ENCODE data around the gene ANAPC1. TPM values are rescaled to one million over a fixed set of nuclear protein-coding genes. Genes with fewer than 3 reads are reported as not detected.

Gene ANAPC1
- total and polyA plus RNA-seq, 4 donors = 3.5 to 36.9 (median 19.4) TPM

DNA sequence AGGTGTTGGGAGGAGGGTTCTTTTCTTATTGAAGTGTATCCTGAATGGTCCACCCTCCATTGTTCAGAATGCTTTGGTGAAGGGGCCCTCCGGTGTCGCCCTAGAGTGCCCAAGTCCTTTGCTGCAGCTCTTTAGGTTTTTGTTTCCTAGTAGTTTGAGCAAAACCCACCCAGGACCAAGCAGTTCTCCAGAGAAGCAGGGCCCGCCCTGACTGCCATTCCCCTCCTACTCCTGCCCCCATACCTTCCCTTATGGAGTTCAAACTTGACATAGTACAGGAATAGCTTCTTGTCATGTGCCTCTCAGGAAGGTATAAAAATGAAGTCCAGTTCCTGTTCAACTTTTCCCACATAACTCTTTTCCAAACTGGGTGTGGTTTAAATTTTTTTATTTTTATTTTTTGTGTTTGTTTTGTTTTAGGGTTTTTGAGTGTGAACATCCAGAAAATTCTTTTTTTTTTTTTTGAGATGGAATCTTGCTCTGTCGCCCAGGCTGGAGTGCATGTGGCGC is 20.0 kb upstream of the ANAPC1 start (continued):
- TF ChIP-seq FOXA2 (IDR thresholded peaks at IDR 0.05) (no peak), GABPA (IDR thresholded peaks at IDR 0.05 in 1 of 2, conservative IDR thresholded peaks at IDR 0.05 in 1 of 2) (no peak)

DNA sequence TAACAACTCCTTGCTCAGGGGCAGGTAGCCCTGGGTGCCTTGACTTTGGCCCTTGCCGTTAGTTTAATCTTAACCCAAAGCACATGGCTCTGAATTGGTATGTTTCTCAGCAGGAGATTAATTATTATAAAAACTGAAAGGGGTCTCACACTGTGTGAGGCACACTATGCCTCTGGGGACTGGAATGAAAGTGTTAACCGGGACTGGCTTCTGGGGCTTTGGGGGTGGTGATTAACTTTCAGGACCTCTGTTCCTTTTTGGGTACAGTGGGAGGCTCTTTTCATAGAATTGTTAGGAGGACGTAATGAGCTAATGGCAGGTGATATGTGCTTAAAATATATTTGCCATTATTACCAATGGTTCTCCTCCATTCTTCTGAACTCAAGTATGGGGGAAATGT is 19.5 kb upstream of the ANAPC1 start:
- 83% methylated on average over 3 of the region's 3 CpGs for WGBS
- no peak for DNase-seq (ENCODE audit: low spot score)
- H3K27me3 ChIP-seq (ENCODE audit: control insufficient read depth in 4 of 4, insufficient read depth in 4 of 4, low read length in 3 of 4) = no peaks in the 10 kb centered on the region
- TF ChIP-seq TAF1 (conservative IDR thresholded peaks at IDR 0.05) (no peak), SP1 (IDR thresholded peaks at IDR 0.05) (no peak), RAD21 (IDR thresholded peaks at IDR 0.05) (no peak), NR2F2 (IDR thresholded peaks at IDR 0.05) (no peak), GABPA (IDR thresholded peaks at IDR 0.05 in 1 of 2, conservative IDR thresholded peaks at IDR 0.05 in 1 of 2) (no peak), HNF4G (IDR thresholded peaks at IDR 0.05) (no peak), YY1 (IDR thresholded peaks at IDR 0.05) (no peak), JUND (IDR thresholded peaks at IDR 0.05) (no peak)
- TF ChIP-seq, protein P1, sequence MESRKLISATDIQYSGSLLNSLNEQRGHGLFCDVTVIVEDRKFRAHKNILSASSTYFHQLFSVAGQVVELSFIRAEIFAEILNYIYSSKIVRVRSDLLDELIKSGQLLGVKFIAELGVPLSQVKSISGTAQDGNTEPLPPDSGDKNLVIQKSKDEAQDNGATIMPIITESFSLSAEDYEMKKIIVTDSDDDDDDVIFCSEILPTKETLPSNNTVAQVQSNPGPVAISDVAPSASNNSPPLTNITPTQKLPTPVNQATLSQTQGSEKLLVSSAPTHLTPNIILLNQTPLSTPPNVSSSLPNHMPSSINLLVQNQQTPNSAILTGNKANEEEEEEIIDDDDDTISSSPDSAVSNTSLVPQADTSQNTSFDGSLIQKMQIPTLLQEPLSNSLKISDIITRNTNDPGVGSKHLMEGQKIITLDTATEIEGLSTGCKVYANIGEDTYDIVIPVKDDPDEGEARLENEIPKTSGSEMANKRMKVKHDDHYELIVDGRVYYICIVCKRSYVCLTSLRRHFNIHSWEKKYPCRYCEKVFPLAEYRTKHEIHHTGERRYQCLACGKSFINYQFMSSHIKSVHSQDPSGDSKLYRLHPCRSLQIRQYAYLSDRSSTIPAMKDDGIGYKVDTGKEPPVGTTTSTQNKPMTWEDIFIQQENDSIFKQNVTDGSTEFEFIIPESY (IDR thresholded peaks at IDR 0.05) = no peak
- TF ChIP-seq, protein P2, sequence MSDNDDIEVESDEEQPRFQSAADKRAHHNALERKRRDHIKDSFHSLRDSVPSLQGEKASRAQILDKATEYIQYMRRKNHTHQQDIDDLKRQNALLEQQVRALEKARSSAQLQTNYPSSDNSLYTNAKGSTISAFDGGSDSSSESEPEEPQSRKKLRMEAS (IDR thresholded peaks at IDR 0.05) = no peak
- TF ChIP-seq, protein P3, sequence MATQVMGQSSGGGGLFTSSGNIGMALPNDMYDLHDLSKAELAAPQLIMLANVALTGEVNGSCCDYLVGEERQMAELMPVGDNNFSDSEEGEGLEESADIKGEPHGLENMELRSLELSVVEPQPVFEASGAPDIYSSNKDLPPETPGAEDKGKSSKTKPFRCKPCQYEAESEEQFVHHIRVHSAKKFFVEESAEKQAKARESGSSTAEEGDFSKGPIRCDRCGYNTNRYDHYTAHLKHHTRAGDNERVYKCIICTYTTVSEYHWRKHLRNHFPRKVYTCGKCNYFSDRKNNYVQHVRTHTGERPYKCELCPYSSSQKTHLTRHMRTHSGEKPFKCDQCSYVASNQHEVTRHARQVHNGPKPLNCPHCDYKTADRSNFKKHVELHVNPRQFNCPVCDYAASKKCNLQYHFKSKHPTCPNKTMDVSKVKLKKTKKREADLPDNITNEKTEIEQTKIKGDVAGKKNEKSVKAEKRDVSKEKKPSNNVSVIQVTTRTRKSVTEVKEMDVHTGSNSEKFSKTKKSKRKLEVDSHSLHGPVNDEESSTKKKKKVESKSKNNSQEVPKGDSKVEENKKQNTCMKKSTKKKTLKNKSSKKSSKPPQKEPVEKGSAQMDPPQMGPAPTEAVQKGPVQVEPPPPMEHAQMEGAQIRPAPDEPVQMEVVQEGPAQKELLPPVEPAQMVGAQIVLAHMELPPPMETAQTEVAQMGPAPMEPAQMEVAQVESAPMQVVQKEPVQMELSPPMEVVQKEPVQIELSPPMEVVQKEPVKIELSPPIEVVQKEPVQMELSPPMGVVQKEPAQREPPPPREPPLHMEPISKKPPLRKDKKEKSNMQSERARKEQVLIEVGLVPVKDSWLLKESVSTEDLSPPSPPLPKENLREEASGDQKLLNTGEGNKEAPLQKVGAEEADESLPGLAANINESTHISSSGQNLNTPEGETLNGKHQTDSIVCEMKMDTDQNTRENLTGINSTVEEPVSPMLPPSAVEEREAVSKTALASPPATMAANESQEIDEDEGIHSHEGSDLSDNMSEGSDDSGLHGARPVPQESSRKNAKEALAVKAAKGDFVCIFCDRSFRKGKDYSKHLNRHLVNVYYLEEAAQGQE (IDR thresholded peaks at IDR 0.05) = no peak
- no peaks in the 10 kb centered on the region for H3K9me3 ChIP-seq (ENCODE audit: control insufficient read depth in 4 of 4, low read length in 3 of 4)
- no peak overlapping the region for H3K27ac ChIP-seq (ENCODE audit: low read depth in 1 of 2, low read length in 2 of 2)
- no peak overlapping the region for H3K4me3 ChIP-seq (ENCODE audit: low read depth in 1 of 3, low read length in 3 of 3)
- no peaks in the 10 kb centered on the region for H3K36me3 ChIP-seq (ENCODE audit: control insufficient read depth in 4 of 4, insufficient read depth in 3 of 4, low read depth in 1 of 4, low read length in 3 of 4)
- H3K9ac ChIP-seq (ENCODE audit: low read depth in 1 of 2, low read length in 2 of 2) = no peak overlapping the region
- H3K4me1 ChIP-seq (ENCODE audit: control insufficient read depth in 4 of 4, insufficient read depth in 4 of 4, low read length in 3 of 4) = peaks cover 4 to 39% (median 32%) of the 10 kb centered on the region in 4 donors

DNA sequence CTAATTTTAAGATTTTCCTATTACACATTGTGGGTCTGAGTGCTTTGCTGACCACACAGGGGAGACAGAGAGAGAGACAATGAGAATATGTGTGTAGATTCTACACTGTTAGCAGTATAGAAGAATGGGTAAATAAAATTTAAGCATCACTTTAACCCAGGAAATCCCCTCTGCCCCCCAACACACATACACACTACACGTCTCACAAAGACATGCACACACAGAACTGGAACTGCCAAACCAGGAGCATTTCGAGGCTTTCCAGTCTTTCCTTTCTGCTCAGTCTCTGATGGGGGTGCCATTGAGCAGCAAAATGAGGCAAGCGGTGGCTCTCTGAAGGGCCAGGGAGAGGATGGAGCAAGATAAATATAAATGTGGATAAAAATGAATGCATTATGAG is 16.9 kb upstream of the ANAPC1 start:
- Histone ChIP-seq H3K4me1 (ENCODE audit: control insufficient read depth in 4 of 4, insufficient read depth in 4 of 4, low read length in 3 of 4) (peaks cover 2 to 34% (median 25%) of the 10 kb centered on the region in 4 donors), H3K4me3 (ENCODE audit: low read depth in 1 of 3, low read length in 3 of 3) (peak overlapping the region in 2 of 3 donors; percentile 12 to 19), H3K9ac (ENCODE audit: low read depth in 1 of 2, low read length in 2 of 2) (no peak overlapping the region), H3K9me3 (ENCODE audit: control insufficient read depth in 4 of 4, low read length in 3 of 4) (no peaks in the 10 kb centered on the region), H3K27ac (ENCODE audit: low read depth in 1 of 2, low read length in 2 of 2) (no peak overlapping the region), H3K27me3 (ENCODE audit: control insufficient read depth in 4 of 4, insufficient read depth in 4 of 4, low read length in 3 of 4) (no peaks in the 10 kb centered on the region), H3K36me3 (ENCODE audit: control insufficient read depth in 4 of 4, insufficient read depth in 3 of 4, low read depth in 1 of 4, low read length in 3 of 4) (no peaks in the 10 kb centered on the region)
- no peak for DNase-seq (ENCODE audit: low spot score)
- WGBS = 5% methylated on average over 3 of the region's 3 CpGs
- TF ChIP-seq RAD21 (IDR thresholded peaks at IDR 0.05) = peak; percentile 80 to 83
- TF ChIP-seq RXRA (IDR thresholded peaks at IDR 0.05) = peak; percentile 6 to 16
- TF ChIP-seq HNF4A (conservative IDR thresholded peaks at IDR 0.05) = peak in 1 of 2 donors; percentile 8
- TF ChIP-seq TAF1 (conservative IDR thresholded peaks at IDR 0.05) = no peak

Measured in liver (tissue), 9 donors.